Hepatocyte (in vitro differentiated cells): ENCODE data around the gene CTDSPL2. TPM values are rescaled to one million over a fixed set of nuclear protein-coding genes. Genes with fewer than 3 reads are reported as not detected.

ENCODE experiments used
- DNase-seq: peaks from one replicate; pipeline ENCODE4 v3.0.0-alpha.2; 2016; ENCODE audit warnings: low spot score
- H2AFZ ChIP-seq: fragments of 200-600 bp; sonication (generic); 2 replicates; pipeline ENCODE4 v1.6.0; 2016; ENCODE audit warnings: antibody characterized with exemption, mild to moderate bottlenecking
- H3K27ac ChIP-seq: fragments of 200-600 bp; sonication (generic); 2 replicates; pipeline ENCODE4 v1.5.1; 2016; ENCODE audit warnings: mild to moderate bottlenecking
- H3K27me3 ChIP-seq: fragments of 200-600 bp; sonication (generic); 2 replicates; pipeline ENCODE4 v1.6.1; 2016
- H3K36me3 ChIP-seq: fragments of 200-600 bp; sonication (generic); replicated peaks from 2 replicates; pipeline ENCODE4 v1.5.1; 2016; ENCODE audit warnings: low read depth; ENCODE audit not compliant: insufficient read depth
- H3K4me1 ChIP-seq: fragments of 200-600 bp; sonication (generic); 2 replicates; pipeline ENCODE4 v1.5.1; 2016; ENCODE audit warnings: mild to moderate bottlenecking, moderate library complexity; ENCODE audit not compliant: insufficient read depth
- H3K4me2 ChIP-seq: fragments of 200-600 bp; sonication (generic); 2 replicates; pipeline ENCODE4 v1.6.0; 2016
- H3K4me3 ChIP-seq: fragments of 200-600 bp; sonication (generic); 2 replicates; pipeline ENCODE4 v1.5.1; 2016; ENCODE audit warnings: mild to moderate bottlenecking
- H3K79me2 ChIP-seq: fragments of 200-600 bp; sonication (generic); 2 replicates; pipeline ENCODE4 v1.6.0; 2017; ENCODE audit warnings: mild to moderate bottlenecking
- H3K9me2 ChIP-seq: fragments of 200-600 bp; sonication (generic); replicated peaks from 2 replicates; pipeline ENCODE4 v1.6.0; 2017; ENCODE audit warnings: mild to moderate bottlenecking; ENCODE audit not compliant: insufficient read depth
- H3K9me3 ChIP-seq: fragments of 200-600 bp; sonication (generic); 2 replicates; pipeline ENCODE4 v1.5.1; 2016; ENCODE audit warnings: low read depth, mild to moderate bottlenecking
- H4K20me1 ChIP-seq: fragments of 200-600 bp; sonication (generic); 2 replicates; pipeline ENCODE4 v1.6.0; 2016; ENCODE audit warnings: mild to moderate bottlenecking; ENCODE audit not compliant: insufficient read depth, poor library complexity, severe bottlenecking
- EZH2 ChIP-seq: fragments of 200-600 bp; sonication (generic); IDR thresholded peaks from 2 replicates; pipeline ENCODE4 v1.6.1; 2016; ENCODE audit warnings: antibody characterized with exemption, mild to moderate bottlenecking, borderline replicate concordance
- EZH2phosphoT487 ChIP-seq: fragments of 200-600 bp; sonication (generic); IDR thresholded peaks from one replicate; pipeline ENCODE4 v1.6.1; 2018; ENCODE audit warnings: antibody characterized with exemption, mild to moderate bottlenecking, low read depth, moderate library complexity; ENCODE audit not compliant: unreplicated experiment, severe bottlenecking
- WGBS: methylation state at CpG from one replicate; pipeline ENCODE4 v1.1.6; 2016; ENCODE audit warnings: low lambda C conversion rate; ENCODE audit errors: missing lambda C conversion rate; 5-methylcytosine and 5-hydroxymethylcytosine counted together
- polyA plus RNA-seq: library from polyadenylated mRNA; unstranded; fragments of >200 nt; fragmentation: Nextera tagmentation; extraction: Ambion mirVana; gene quantifications from 2 replicates; pipeline ENCODE4 v1.2.1, GENCODE V29; 2016
- total RNA-seq: library from RNA; depleted of rRNA; stranded (reverse); fragments of >200 nt; gene quantifications from 2 replicates; pipeline ENCODE4 v1.2.3, GENCODE V29; 2014
- TF ChIP-seq, protein P1 (sequence below): fragments of 200-600 bp; sonication (generic); IDR thresholded peaks from 2 replicates; pipeline ENCODE4 v1.5.1; 2016; ENCODE audit warnings: antibody characterized with exemption, mild to moderate bottlenecking; ENCODE audit not compliant: poor library complexity

Gene CTDSPL2
- total and polyA plus RNA-seq, 2 experiments from 2014 or later, result 9.6 to 52.0 TPM

DNA sequence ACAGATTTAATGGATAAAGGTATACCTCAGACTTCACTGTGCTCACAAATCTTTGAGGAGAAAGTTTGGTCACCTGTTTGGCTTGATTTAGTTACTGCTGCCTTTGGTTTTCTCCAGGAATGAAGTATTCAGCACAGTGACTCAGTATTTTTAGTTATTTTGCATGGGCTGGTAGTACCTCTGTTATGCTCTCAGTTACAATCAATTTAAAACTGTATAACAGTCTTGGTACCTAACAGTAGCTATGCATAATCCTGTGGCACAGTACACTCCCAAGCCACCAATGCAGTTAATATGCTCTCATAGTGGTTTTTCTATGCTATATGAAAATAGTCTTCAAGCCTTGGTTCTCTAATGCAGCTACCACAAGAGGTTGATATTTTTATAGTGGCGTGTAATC lies 97.6 kb downstream of the CTDSPL2 start:
- H3K79me2 ChIP-seq, result no peaks in the 10 kb centered on the region
- H3K27ac ChIP-seq, result no peak overlapping the region
- WGBS, result 96% methylated on average over 1 of the region's 1 CpG
- no peak overlapping the region for H3K4me2 ChIP-seq
- H3K36me3 ChIP-seq, result no peaks in the 10 kb centered on the region
- no peaks in the 10 kb centered on the region for H3K4me1 ChIP-seq
- H3K9me3 ChIP-seq, result no peaks in the 10 kb centered on the region
- H3K9me2 ChIP-seq, result no peaks in the 10 kb centered on the region
- no peak overlapping the region for H2AFZ ChIP-seq
- no peak overlapping the region for H3K4me3 ChIP-seq
- DNase-seq, result no peak
- no peaks in the 10 kb centered on the region for H3K27me3 ChIP-seq
- TF ChIP-seq EZH2 (no peak), EZH2phosphoT487 (no peak)
- TF ChIP-seq, protein P1, sequence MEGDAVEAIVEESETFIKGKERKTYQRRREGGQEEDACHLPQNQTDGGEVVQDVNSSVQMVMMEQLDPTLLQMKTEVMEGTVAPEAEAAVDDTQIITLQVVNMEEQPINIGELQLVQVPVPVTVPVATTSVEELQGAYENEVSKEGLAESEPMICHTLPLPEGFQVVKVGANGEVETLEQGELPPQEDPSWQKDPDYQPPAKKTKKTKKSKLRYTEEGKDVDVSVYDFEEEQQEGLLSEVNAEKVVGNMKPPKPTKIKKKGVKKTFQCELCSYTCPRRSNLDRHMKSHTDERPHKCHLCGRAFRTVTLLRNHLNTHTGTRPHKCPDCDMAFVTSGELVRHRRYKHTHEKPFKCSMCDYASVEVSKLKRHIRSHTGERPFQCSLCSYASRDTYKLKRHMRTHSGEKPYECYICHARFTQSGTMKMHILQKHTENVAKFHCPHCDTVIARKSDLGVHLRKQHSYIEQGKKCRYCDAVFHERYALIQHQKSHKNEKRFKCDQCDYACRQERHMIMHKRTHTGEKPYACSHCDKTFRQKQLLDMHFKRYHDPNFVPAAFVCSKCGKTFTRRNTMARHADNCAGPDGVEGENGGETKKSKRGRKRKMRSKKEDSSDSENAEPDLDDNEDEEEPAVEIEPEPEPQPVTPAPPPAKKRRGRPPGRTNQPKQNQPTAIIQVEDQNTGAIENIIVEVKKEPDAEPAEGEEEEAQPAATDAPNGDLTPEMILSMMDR, result no peak
- H4K20me1 ChIP-seq, result no peaks in the 10 kb centered on the region

DNA sequence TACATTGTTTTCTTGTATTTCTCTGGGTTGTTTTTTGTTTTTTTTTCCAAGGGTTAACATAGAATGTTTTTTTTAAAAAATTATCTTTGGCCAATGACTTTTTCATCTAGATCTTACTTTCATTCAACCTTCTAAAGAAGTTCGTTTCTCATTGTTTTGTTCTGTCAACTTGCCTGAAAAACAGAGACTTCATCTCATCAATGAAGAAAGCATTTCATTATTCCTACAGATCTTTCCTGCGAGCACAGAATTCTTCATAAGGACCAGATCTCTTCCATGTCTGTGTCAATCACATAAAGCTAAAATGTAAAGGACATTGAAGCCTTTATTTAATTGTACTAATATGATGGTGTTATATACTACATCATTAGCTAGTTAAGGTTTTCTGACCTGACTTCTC lies 99.8 kb downstream of the CTDSPL2 start:
- no peaks in the 10 kb centered on the region for H3K79me2 ChIP-seq
- H3K36me3 ChIP-seq, result no peaks in the 10 kb centered on the region
- no peaks in the 10 kb centered on the region for H3K9me2 ChIP-seq
- H3K27me3 ChIP-seq, result no peaks in the 10 kb centered on the region
- H3K27ac ChIP-seq, result no peak overlapping the region
- no peaks in the 10 kb centered on the region for H3K9me3 ChIP-seq
- DNase-seq, result no peak
- H2AFZ ChIP-seq, result no peak overlapping the region
- no peak overlapping the region for H3K4me2 ChIP-seq
- H3K4me1 ChIP-seq, result no peaks in the 10 kb centered on the region
- TF ChIP-seq EZH2 (no peak), EZH2phosphoT487 (no peak)
- TF ChIP-seq, protein P1, result no peak
- H4K20me1 ChIP-seq, result no peaks in the 10 kb centered on the region
- 84% methylated on average over 2 of the region's 2 CpGs for WGBS
- no peak overlapping the region for H3K4me3 ChIP-seq

DNA sequence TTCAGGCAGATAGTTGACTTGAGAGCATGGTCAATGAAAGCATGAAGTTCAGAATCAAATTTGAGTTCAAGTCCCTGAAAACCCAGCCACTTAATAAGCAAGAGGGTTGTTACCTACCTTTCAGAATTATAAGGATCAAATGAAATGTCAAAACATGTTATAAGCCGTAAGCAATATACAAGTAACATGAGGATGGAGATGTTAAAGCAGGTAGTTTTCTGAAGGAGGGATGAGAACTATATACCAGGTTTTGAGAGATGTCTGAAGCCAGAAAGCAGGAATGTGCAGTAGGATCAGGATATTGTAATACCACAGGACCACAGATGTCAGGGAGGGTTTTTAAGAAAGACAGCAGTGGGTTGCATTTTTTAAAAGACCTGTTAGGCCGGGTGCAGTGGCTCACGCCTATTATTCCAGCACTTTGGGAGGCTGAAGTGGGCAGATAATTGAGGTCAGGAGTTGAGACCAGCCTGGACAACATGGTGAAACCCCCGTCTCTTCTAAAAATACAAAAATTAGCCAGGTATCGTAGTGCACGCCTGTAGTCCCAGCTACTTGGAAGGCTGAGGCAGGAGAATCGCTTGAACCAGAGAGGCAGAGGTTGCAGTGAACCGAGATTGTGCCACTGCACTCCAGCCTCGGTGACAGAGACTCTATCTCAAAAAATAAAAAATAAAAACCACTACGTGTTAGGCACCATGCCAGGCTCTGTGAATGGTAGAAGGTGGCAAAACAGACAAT lies 102.6 kb downstream of the CTDSPL2 start:
- Histone ChIP-seq H3K9me3 (no peaks in the 10 kb centered on the region), H3K4me2 (no peak overlapping the region), H3K4me1 (peaks cover under 1% of the 10 kb centered on the region), H2AFZ (no peak overlapping the region), H4K20me1 (no peaks in the 10 kb centered on the region), H3K27me3 (no peaks in the 10 kb centered on the region), H3K79me2 (peaks cover 8% of the 10 kb centered on the region), H3K9me2 (no peaks in the 10 kb centered on the region), H3K4me3 (no peak overlapping the region), H3K36me3 (no peaks in the 10 kb centered on the region), H3K27ac (no peak overlapping the region)
- no peak for DNase-seq
- 85% methylated on average over 10 of the region's 10 CpGs for whole genome bisulfite sequencing
- TF ChIP-seq EZH2phosphoT487 (no peak), EZH2 (no peak)
- TF ChIP-seq, protein P1, result no peak
